Measurements from ENCODE around the gene GPATCH4. TPM values are rescaled to one million over a fixed set of nuclear protein-coding genes. Genes with fewer than 3 reads are reported as not detected.

GPATCH4 gene
- total RNA-seq, 1 experiment from 2014 or later = 44.4 TPM

- Histone ChIP-seq H3K27me3 (ENCODE audit: control insufficient read depth, insufficient read depth, low read length) (no peaks in the 10 kb centered on the region), H3K27ac (ENCODE audit: low read length) (no peak overlapping the region), H3K9me3 (ENCODE audit: control insufficient read depth, insufficient read depth, low read depth, low read length) (no peaks in the 10 kb centered on the region), H3K4me3 (ENCODE audit: low read depth in 2 of 2, low read length in 2 of 2) (no peak overlapping the region), H3K36me3 (ENCODE audit: control insufficient read depth, insufficient read depth, low read length) (no peaks in the 10 kb centered on the region), H3K4me1 (ENCODE audit: control insufficient read depth, insufficient read depth, low read length) (0 out of 2 replicates have a peak, but pooled peaks cover 3% of the 10 kb centered on the region)
- ChIA-PET POLR2A (no interaction called here), CTCF (interaction anchor here (0.6 kb wide), 1 partner anchor 18 kb away, joined by 7 read pairs; no protein-coding TSS in a partner anchor)
- no peak for ATAC-seq
- intact Hi-C loops (cut with micrococcal nuclease; ENCODE audit: unreplicated experiment) = no loop called here
- in situ Hi-C loops (cut with HindIII; ENCODE audit: low pct_unique_long_range_greater_than_20kb, low sequenced_read_pairs) = no loop called here
- no TSS peak for BruUV-seq (replicated peaks)
- TF ChIP-seq TCF7L2 (IDR thresholded peaks at IDR 0.05; ENCODE audit: low read depth, low read length) (no peak), POLR2AphosphoS5 (IDR thresholded peaks at IDR 0.05; ENCODE audit: low read depth, low read length) (no peak), SIN3A (IDR thresholded peaks at IDR 0.05; ENCODE audit: borderline replicate concordance, insufficient read depth, low read depth, low read length) (no peak), REST (IDR thresholded peaks at IDR 0.05; ENCODE audit: insufficient read depth in 1 of 2, low read depth in 2 of 2, low read length in 1 of 2) (no peak), CTCF (IDR thresholded peaks at IDR 0.05) (no peak)
- DNase-seq (ENCODE audit: low read depth, low spot score) = no peak
These were observed 43.8 kb upstream of the GPATCH4 start for GRCh38 chr1:156645056-156645455.

- BruUV-seq (replicated peaks) = no TSS peak
- no peaks in the 10 kb centered on the region for H3K27me3 ChIP-seq (ENCODE audit: control insufficient read depth, insufficient read depth, low read length)
These were observed 43.4 kb upstream of the GPATCH4 start for GRCh38 chr1:156644640-156645039.

More at GRCh38 chr1:156644640-156645039, 43.4 kb upstream of the GPATCH4 start:
- Histone ChIP-seq H3K27ac (ENCODE audit: low read length) (no peak overlapping the region), H3K36me3 (ENCODE audit: control insufficient read depth, insufficient read depth, low read length) (no peaks in the 10 kb centered on the region), H3K4me1 (ENCODE audit: control insufficient read depth, insufficient read depth, low read length) (peaks cover 7% of the 10 kb centered on the region), H3K4me3 (ENCODE audit: low read depth in 2 of 2, low read length in 2 of 2) (no peak overlapping the region), H3K9me3 (ENCODE audit: control insufficient read depth, insufficient read depth, low read depth, low read length) (no peaks in the 10 kb centered on the region)
- ATAC-seq = no peak
- CTCF ChIA-PET = no interaction called here
- intact Hi-C loops (cut with micrococcal nuclease; ENCODE audit: unreplicated experiment) = no loop called here
- TF ChIP-seq CTCF (IDR thresholded peaks at IDR 0.05) (no peak), REST (IDR thresholded peaks at IDR 0.05; ENCODE audit: insufficient read depth in 1 of 2, low read depth in 2 of 2, low read length in 1 of 2) (no peak), POLR2AphosphoS5 (IDR thresholded peaks at IDR 0.05; ENCODE audit: low read depth, low read length) (no peak), TCF7L2 (IDR thresholded peaks at IDR 0.05; ENCODE audit: low read depth, low read length) (no peak)
- DNase-seq (ENCODE audit: low read depth, low spot score) = no peak
- POLR2A ChIA-PET = no interaction called here
- in situ Hi-C loops (cut with HindIII; ENCODE audit: low pct_unique_long_range_greater_than_20kb, low sequenced_read_pairs) = no loop called here

All from Panc1 (cell line).